Central memory CD4-positive, alpha-beta T cell (primary cell): ENCODE data around the gene ZNF717.
"Not testable (repeated sequence)": the region's sequence is repeated elsewhere in the genome, so short reads cannot be mapped to it uniquely, and the experiment has no call there.

Source experiments
- DNase-seq: peaks from one replicate; pipeline ENCODE4 v3.0.0; 2022
- total RNA-seq, 3 experiments: gene quantifications; one replicate each; lab custom pipeline; 2026; lab: John Stamatoyannopoulos, UW

The ZNF717 gene
- 8.6 to 22.0 (median 17.6) reads per million in 3 experiments for total RNA-seq

DNA sequence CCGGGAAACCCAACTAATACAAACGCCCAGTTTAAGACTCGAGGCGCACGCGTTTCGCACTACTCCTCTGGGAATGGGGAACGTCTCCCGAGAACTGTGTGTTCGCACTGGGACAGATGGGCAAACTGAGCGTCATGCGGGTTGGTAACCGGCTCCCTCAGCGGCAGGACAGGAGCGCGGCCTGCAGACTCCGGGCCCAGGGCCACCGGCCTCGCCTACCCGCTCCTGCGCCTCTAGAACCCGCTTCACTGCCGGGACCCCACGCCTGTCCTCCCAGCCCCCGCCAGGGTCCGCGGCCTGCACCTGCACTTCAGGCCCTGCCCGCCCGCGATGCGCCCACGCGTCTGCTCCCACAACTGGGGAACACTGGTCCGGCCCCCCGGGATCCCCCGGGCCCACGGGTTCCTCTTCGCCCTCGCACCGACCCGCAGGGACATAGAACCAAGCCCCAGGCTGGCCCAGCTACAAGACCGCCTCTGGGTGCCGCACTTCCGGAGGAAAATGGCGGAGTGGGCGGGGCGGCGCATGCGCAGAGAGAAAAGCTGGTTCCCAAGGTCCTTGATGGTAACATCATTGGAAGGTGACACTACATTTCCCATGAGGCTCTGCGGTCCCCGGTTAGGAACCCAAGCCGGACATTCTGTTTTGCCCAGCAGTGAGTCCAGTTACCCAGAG lies at the start of gene ZNF717:
TSS of gene ZNF717 (minus strand) at position 469 of the 675 bp plus-strand sequence. CDS start 2,187 bp downstream, outside the sequence.
- peak; percentile 94 for DNase-seq

GRCh38 chr3:75831076-75831475 lies 45.7 kb upstream of the ZNF717 start:
- DNase-seq = not testable (repeated sequence)

DNA sequence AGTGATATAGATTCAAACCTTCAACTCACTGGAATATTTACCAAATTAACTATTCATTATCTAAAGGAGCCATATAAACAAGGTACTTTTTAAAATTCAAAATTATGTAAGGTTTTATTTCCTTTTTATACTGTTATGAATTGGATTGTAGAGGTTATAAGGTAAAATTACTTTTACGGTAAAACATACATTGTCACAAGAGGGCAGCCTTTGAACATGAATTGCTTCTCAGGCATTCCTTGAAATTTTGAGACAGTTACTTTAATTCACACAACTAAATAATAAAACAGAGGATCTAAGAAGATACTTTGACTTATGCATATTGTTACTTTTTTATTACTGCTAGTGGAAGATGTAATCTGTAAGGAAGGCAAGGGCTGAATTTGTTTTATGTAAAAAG lies 32.7 kb upstream of the ZNF717 start:
- not testable (repeated sequence) for DNase-seq

GRCh38 chr3:75816287-75817180 lies 31.2 kb upstream of the ZNF717 start:
- not testable (repeated sequence) for DNase-seq

DNA sequence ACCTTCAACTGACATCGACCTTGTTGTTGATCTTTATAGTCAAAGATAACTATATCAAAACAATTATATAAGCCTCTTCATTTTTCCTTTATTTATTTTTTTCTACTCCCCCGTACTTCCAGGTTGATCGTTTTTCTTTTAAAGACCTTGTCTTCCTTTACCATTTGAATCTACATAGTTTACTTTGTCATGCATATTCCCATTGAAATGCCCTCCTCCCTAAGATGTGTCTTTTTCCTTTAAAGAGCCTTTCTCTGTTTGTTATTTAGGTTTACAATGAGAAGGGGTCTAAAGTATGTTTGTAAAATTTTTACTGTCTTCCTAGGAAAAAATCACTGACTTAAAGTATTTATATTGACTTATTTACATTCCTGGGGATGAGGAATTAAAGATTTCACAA lies 29.4 kb upstream of the ZNF717 start:
- DNase-seq = no peak

DNA sequence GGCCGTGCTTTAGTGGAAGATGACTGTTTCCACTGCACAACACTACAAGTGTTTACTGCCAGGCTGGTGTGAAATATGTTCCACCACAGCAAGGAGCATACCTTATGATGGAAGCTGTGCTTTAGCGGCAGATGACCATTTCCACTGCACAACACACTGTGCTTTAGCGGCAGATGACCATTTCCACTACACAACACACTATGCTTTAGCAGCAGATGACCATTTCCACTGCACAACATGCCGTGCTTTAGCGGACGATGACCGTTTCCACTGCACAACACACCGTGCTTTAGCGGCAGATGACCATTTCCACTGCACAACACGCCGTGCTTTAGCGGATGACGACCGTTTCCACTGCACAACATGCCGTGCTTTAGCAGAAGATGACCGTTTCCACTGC lies 2.8 kb downstream of the ZNF717 start:
- DNase-seq = no peak

DNA sequence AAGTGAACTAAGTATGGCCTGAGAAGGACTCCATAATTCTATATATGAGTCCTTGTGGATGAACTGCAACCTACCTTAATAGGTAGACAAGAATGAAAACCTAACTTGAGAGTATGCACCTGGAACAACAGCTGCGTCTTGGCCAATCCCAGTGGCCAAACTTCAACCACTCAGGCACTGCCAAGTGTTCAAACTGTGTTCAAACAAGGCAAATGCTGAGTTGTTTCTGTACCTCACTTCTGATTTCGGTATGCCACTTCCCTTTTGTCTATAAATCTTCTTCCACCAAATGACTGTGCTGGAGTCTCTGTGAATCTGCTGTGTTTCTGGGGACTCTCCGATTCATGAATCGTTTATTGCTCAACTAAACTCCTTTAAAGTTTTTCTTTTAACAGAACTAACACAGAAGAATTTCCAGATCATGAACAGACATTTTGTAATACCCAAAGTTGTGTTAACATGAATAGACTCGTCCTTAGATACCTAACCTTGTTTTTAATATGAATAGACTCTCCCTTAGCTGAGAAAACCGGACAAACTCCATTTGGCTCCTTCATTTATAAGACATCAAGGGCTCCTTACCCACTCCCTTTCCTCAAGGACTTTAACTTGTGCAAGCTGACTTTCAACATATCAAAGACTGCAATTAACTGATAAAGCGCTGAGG lies 4.1 kb downstream of the ZNF717 start:
- no peak for DNase-seq

GRCh38 chr3:75777742-75778141 lies 7.6 kb downstream of the ZNF717 start:
- DNase-seq = not testable (repeated sequence)

DNA sequence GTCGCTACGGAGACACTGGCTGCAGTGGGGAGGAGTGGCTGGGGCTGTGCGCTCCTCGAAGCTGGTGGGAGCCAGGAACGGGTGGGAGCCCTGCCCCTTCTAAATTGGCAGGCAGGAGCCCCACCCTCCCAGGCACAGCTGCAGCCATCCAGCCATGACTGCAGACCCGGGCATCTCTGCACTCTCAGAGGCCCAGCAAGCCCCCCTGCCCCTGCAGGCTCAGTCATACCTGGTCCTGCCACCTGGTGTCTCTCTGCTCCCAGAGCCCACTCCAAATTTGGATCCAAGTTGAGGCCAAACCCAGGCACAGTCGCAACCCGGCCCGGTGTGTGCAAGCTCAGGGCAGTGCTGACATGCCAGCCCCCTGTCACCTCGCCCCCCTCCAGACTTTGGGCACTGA lies 13.7 kb downstream of the ZNF717 start:
- DNase-seq = not testable (repeated sequence)

- DNase-seq = no peak
Observed at GRCh38 chr3:75768303-75769017, 16.9 kb downstream of the ZNF717 start.

DNA sequence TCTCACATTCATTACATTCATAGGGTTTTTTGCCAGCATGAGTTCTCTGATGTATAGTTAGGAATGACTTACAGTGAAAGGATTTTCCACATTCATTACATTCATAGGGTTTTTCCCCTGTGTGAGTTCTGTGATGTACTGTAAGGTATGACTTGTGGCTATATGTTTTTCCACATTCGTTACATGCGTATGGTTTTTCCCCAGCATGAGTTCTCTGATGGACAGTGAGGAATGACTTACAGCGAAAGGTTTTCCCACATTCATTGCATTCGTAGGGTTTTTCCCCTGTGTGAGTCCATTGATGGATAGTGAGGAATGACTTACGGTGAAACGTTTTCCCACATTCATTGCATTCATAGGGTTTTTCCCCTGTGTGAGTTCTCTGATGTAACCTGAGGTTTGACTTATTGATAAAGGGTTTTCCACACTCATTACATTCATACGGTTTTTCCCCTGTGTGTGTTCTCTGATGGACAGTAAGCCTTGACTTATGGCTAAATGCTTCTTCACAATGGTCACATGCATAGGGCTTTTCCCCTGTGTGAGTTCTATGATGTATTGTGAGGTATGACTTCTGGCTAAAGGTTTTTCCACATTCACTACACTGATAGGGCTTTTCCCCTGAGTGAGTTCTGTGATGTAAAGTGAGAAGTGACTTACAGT lies 47.4 kb downstream of the ZNF717 start:
- no peak for DNase-seq

GRCh38 chr3:75727985-75728384 lies 57.4 kb downstream of the ZNF717 start:
- no peak for DNase-seq

DNA sequence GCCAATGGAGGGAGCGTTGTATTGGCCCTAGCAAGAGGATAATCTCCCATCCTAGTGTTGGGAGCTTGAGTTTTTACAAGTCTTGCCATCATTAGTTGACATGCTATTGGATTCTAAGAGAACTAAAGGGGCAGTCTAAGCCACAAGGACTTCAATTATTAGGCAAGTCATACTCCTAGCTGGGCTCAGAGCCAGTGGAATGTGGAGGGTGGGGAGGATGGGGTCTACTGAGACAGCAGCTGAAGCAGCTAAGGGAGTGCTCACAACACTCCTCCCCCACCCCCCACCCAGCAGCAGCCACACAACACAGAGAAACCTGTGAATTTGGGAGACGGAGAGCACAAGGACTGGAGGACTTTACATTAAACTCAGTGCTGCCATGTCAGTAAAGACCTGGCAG lies 93.3 kb downstream of the ZNF717 start:
- no peak for DNase-seq

- no peak for DNase-seq
Observed at GRCh38 chr3:75687323-75687722, 98.0 kb downstream of the ZNF717 start.
